Endothelial cell of hepatic sinusoid (primary cell): Measurements from ENCODE around the gene DENND5A.
"Not testable (repeated sequence)": the region's sequence is repeated elsewhere in the genome, so short reads cannot be mapped to it uniquely, and the experiment has no call there.

Source experiments
- in situ Hi-C: cut with HindIII; loops from 2 replicates; pipeline ENCODE4 v1.10.0; 2017; ENCODE audit warnings: low sequenced_read_pairs

Gene DENND5A

DNA sequence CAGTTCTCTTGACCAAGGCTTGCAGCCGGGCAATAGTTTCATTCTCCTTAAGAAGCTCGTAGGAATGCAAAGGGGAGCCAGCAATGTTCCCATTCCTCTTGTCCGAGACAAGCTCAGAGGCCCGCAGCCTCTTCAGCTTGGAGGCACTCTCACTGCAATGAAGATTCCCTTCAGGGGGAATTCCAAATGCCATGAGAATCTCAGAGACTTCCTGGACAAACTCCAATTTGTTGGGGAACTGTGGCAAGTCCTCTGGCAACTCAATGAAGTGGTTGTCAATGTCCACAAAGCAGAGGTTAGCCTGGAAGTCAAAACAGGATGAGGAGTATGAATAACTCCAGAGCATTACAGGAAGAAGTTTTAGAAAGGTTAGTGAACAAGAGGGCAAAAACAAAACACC is 84.4 kb downstream of the DENND5A start:
- in situ Hi-C loops: no loop called here

- in situ Hi-C loops: no loop called here
Observed at GRCh38 chr11:9179141-9179540, 86.0 kb downstream of the DENND5A start.

GRCh38 chr11:9178716-9179115 is 86.4 kb downstream of the DENND5A start:
- in situ Hi-C loops: no loop called here

GRCh38 chr11:9177438-9178091 is 87.6 kb downstream of the DENND5A start:
- in situ Hi-C loops: no loop called here

GRCh38 chr11:9176550-9176949 is 88.6 kb downstream of the DENND5A start:
- in situ Hi-C loops: no loop called here

DNA sequence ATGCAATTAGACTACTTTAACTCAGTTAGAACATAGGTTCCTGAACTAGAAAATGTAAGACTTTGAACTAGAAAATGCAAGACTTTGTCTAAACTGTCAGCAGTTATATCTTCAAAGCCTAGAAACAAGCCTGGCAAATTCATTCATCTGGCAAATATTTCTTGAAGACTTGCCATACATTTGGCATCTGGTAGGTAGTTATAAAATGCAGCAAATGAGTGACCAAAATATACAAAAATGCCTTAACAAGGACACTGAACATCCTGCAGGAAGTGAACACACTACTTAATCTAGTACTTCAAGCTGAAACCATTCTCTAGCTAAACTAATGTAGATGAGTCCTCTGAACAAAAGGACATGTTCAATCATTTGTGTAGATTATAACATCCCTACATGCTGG is 89.0 kb downstream of the DENND5A start:
- in situ Hi-C loops: no loop called here

DNA sequence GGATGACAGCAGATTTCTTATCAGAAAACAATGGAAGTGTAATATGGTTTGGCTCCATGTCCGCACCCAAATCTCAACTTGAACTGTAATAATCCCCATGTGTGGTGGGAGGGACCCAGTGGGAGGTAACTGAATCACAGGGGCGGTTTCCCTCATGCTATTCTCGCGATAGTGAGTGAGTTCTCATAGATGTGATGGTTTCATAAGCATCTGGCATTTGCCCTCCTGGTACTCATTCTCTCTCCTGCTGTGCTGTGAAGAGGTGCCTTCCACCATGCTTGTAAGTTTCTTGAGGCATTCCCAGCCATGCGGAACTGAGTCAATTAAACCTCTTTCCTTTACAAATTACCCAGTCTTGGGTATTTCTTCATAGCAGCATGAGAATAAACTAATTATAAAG is 92.8 kb downstream of the DENND5A start:
- in situ Hi-C loops: no loop called here

GRCh38 chr11:9170450-9170849 is 94.7 kb downstream of the DENND5A start:
- in situ Hi-C loops: no loop called here

GRCh38 chr11:9169595-9170295 is 95.4 kb downstream of the DENND5A start:
- in situ Hi-C loops: no loop called here

- in situ Hi-C loops: not testable (repeated sequence)
Observed at GRCh38 chr11:9161991-9162390, 103.2 kb downstream of the DENND5A start.

DNA sequence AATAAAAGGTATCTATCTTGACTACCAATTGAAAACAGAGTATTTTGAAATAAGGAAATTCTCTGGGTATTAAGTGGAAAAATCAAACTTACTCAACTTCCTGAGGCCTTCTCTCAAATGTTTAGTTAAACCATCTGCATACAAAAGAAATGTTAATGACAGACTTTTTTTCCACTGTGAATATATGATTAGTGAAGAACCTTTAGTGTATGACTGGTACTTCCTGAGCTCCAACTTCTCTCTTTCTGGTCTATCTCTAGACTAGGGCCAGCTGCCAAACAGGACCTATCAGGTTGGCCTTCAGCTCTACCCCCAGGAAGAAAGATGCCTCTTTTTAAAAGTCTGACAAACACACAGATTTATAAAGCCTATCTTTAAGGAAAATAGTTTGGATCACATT is 105.0 kb downstream of the DENND5A start:
- in situ Hi-C loops: no loop called here

DNA sequence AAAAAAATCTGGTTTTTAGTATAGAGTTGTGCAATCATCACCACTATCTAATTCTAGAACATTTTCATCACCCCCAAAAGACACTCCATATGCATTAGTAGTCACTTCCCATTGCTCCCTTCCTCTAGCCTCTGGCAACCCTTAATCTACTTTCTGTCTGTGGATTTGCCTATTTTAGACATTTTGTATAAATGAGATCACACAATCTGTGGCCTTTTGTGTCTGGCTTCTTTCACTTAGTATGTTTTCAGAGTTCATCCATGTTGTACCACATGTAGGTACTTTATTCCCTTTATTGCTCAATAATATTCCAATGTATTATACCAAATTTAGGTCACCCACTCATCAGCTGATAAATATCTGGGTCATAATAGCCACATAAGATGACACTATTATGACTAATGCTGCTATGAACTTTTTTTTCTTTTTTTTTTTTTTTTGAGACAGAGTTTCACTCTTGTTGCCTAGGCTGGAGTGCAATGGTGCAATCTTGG is 106.2 kb downstream of the DENND5A start:
- in situ Hi-C loops: no loop called here

GRCh38 chr11:9155930-9156329 is 109.2 kb downstream of the DENND5A start:
- in situ Hi-C loops: no loop called here

- in situ Hi-C loops: no loop called here
Observed at GRCh38 chr11:9153651-9154050, 111.5 kb downstream of the DENND5A start.

DNA sequence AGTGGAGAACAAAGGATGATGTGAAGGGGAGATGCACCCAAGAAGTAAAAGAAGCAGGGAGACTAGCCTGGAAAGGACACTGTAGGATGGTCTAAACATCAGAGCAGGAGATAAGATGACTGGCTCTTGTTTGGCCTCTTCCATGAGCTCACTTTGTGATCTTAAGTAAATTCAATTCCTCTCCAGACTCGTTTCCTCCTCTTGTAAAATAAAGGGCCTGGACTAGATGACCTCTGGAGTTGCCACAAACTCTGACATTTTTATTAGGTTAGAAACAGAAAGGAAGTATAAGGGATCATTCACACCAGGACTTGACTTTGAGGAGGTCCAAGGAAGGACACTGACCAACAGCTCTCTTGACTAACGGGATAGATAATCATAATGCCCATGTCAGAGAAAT is 113.5 kb downstream of the DENND5A start:
- in situ Hi-C loops: no loop called here

GRCh38 chr11:9150926-9151325 is 114.2 kb downstream of the DENND5A start:
- in situ Hi-C loops: no loop called here

DNA sequence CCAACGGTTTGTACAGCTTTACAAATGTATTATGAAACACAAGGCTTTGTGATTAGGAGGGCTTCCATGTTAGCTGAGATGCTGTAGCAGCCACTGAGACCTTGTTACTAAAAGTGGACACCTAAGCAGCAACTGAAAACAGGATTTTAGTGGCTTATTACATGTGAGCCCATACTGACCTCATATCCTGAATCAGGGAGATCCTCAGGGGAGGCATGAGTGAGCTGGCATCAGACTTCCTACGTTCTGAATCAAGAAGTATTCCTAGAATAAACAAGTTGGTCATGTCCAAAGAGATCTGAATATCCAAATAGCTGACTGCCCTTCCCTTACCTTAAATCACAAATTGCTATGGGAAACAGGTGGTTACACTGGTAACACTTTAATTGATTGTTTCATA is 114.6 kb downstream of the DENND5A start:
- in situ Hi-C loops: no loop called here

GRCh38 chr11:9148727-9149126 is 116.4 kb downstream of the DENND5A start:
- in situ Hi-C loops: no loop called here

GRCh38 chr11:9148035-9148434 is 117.1 kb downstream of the DENND5A start:
- in situ Hi-C loops: no loop called here

DNA sequence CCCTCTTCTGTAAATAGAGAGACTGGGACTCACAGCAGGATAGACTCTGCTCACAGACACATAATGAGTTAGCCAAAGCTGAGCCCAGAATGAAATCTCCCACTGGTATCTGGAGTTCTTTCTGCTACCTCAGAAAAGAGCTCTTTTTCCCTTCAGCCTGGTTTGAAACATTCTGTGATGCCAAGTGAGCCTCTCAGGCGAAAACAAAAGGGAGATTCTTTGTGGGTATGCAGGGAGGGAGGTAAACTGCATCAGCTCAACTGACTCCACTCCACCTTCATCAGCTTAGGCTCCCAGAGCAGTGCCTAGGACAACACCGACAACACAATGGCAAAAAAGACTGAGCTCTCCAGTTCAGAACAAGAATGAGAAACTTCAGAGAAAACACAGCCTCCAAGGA is 118.7 kb downstream of the DENND5A start:
- in situ Hi-C loops: no loop called here

DNA sequence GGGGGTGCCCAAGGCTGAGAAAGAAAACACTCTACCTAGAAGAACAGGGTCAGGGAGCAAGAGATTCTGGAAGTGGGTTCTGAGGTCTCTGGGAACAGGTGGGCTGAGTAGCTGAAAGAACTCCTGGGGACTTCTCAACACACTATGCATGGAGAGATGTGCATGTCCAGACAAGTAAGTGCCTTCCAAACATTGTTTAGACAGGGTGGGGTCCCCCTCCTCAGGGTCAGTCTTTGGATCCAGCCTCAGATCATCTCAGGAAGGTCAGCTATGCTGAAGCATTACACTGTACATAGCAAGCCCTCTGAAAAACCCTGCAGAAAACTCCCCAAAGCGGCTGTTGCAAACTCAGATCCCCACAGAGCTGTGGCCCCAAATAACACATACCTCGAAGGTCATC is 119.9 kb downstream of the DENND5A start:
- in situ Hi-C loops: no loop called here

GRCh38 chr11:9144828-9145227 is 120.3 kb downstream of the DENND5A start:
- in situ Hi-C loops: no loop called here

DNA sequence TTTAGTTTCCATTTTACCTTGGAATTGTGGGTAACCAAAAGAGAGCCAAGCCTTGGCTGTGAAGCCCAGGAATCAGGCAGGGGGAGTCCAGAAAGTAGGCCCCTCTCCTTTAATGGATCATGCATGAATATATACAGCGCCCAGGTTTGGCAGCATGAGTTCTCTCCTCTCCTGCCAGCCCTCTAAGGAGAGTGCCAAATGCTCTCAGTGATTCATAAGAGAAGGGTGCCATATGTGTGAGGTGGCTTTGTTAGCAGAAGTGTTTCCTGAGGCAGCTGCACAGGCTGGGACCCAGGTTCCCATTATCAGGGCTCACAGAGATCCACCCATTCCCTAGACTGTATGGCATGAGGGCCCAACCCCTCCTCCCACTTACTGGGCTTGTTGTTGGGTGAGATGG is 121.4 kb downstream of the DENND5A start:
- in situ Hi-C loops: no loop called here
